ENCODE data around the gene PTK7. TPM values are rescaled to one million over a fixed set of nuclear protein-coding genes. Genes with fewer than 3 reads are reported as not detected.

PTK7 gene
- total and polyA plus RNA-seq, 2 experiments from 2014 or later, result 75.8 to 115 TPM

DNA sequence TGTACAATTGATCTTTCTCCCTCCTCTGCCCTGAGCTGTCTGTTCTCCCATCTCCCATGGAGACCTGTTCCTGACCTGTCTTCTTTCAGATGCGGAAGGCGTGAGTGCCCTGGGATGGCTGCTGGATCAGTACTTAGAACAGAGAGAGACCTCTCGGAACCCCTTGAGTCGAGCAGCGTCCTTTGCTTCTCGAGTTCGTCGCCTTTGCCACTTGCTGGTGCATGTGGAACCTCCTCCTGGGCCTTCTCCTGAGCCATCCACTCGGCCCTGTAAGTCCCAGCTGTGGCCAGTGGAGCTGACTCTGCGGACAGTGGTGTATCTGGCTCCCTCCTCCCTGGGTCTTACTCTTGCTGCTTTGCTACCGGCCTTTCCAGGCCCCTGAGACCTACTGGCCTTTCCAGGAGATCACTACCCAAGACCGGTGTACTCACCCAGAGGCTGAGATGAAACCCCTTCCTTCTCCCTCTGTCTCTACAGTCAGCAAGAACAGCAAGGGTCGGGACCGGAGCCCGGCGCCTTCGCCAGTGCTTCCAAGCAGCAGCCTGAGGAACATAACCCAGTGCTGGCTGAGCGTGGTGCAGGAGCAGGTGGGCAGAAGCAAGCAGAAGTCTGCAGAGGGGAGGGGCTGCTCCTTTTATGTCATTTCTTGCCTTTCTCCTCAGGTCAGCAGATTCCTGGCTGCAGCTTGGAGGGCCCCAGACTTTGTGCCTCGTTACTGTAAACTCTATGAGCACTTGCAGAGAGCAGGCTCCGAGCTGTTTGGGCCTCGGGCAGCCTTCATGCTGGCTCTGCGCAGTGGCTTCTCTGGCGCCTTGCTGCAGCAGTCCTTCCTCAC is 128.4 kb downstream of the PTK7 start:
- no peak overlapping the region for H3K4me3 ChIP-seq
- H3K36me3 ChIP-seq, result peaks cover 5% of the 10 kb centered on the region
- TF ChIP-seq, protein P1, sequence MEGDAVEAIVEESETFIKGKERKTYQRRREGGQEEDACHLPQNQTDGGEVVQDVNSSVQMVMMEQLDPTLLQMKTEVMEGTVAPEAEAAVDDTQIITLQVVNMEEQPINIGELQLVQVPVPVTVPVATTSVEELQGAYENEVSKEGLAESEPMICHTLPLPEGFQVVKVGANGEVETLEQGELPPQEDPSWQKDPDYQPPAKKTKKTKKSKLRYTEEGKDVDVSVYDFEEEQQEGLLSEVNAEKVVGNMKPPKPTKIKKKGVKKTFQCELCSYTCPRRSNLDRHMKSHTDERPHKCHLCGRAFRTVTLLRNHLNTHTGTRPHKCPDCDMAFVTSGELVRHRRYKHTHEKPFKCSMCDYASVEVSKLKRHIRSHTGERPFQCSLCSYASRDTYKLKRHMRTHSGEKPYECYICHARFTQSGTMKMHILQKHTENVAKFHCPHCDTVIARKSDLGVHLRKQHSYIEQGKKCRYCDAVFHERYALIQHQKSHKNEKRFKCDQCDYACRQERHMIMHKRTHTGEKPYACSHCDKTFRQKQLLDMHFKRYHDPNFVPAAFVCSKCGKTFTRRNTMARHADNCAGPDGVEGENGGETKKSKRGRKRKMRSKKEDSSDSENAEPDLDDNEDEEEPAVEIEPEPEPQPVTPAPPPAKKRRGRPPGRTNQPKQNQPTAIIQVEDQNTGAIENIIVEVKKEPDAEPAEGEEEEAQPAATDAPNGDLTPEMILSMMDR (IDR thresholded peaks at IDR 0.05; ENCODE audit: low read depth, low read length), result no peak
- H3K4me1 ChIP-seq (ENCODE audit: low read depth), result no peaks in the 10 kb centered on the region
- no peaks in the 10 kb centered on the region for H3K9me3 ChIP-seq (ENCODE audit: low read depth)
- no peaks in the 10 kb centered on the region for H3K27me3 ChIP-seq
- no peak overlapping the region for H3K27ac ChIP-seq
- DNase-seq (ENCODE audit: low read depth in 1 of 2, low spot score in 1 of 2), result no peak

DNA sequence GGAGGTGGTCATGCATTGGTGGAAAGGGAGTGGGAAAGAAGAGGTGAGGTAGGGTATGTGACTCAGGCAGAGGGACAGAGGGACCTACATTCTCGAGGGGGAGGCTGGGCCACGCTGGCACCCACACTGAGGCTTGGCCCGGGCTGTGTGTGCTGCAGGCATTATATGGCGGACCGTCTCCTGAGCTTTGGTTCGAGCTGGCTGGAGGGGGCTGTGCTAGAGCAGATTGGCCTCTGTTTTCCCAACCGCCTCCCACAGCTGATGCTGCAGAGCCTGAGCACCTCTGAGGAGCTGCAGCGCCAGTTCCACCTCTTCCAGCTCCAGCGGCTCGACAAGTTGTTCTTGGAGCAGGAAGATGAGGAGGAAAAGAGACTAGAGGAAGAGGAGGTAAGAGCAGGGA is 129.7 kb downstream of the PTK7 start:
- H3K27me3 ChIP-seq, result no peaks in the 10 kb centered on the region
- H3K4me3 ChIP-seq, result no peak overlapping the region
- H3K27ac ChIP-seq, result no peak overlapping the region
- TF ChIP-seq, protein P1 (IDR thresholded peaks at IDR 0.05; ENCODE audit: low read depth, low read length), result no peak
- no peaks in the 10 kb centered on the region for H3K4me1 ChIP-seq (ENCODE audit: low read depth)
- DNase-seq (ENCODE audit: low read depth in 1 of 2, low spot score in 1 of 2), result no peak
- no peaks in the 10 kb centered on the region for H3K9me3 ChIP-seq (ENCODE audit: low read depth)
- H3K36me3 ChIP-seq, result peaks cover 3% of the 10 kb centered on the region

DNA sequence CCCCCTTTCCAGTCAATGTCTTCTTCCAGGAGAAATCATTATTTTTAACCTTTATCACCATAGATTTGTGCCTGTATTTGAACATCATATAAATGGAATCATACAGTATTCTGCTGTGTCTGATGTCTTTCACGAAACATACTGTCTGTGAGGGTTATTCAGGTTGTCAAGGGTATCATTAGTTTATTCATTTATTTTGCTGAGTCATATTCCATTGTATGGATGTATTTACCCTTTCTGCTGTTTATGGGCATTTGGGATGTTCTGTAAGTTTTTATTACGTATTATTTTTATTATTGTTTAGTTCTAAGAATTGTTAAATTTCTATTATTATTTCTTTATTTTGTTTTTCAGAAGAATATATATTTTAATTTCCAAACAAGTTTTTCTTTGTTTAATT is 131.2 kb downstream of the PTK7 start:
- H3K9me3 ChIP-seq (ENCODE audit: low read depth), result no peaks in the 10 kb centered on the region
- H3K4me3 ChIP-seq, result no peak overlapping the region
- TF ChIP-seq, protein P1 (IDR thresholded peaks at IDR 0.05; ENCODE audit: low read depth, low read length), result no peak
- H3K27ac ChIP-seq, result no peak overlapping the region
- H3K36me3 ChIP-seq, result peaks cover 3% of the 10 kb centered on the region
- no peaks in the 10 kb centered on the region for H3K4me1 ChIP-seq (ENCODE audit: low read depth)
- no peaks in the 10 kb centered on the region for H3K27me3 ChIP-seq
- no peak for DNase-seq (ENCODE audit: low read depth in 1 of 2, low spot score in 1 of 2)

Other genes with a start within 250 kb of the PTK7 start
- 75.6 and 85.4 TPM in 2 replicates for gene RPL7L1, start 196.7 kb upstream of the PTK7 start, total RNA-seq
- gene RPL7L1, start 196.7 kb upstream of the PTK7 start, polyA plus RNA-seq, result 89.5 and 121 TPM in 2 replicates
- gene PTCRA, start 160.3 kb upstream of the PTK7 start, total RNA-seq, result not detected in 2 replicates
- gene PTCRA, start 160.3 kb upstream of the PTK7 start, polyA plus RNA-seq, result not detected in 2 replicates
- 73.0 and 78.1 TPM in 2 replicates for gene CNPY3, start 146.8 kb upstream of the PTK7 start, total RNA-seq
- gene CNPY3, start 146.8 kb upstream of the PTK7 start, polyA plus RNA-seq, result 70.7 and 89.9 TPM in 2 replicates
- 0.21 and 0.25 TPM in 2 replicates for gene GNMT, start 115.6 kb upstream of the PTK7 start, total RNA-seq
- gene GNMT, start 115.6 kb upstream of the PTK7 start, polyA plus RNA-seq, result 0.21 and 1.3 TPM in 2 replicates
- 40.9 and 52.0 TPM in 2 replicates for gene PEX6, start 97.1 kb upstream of the PTK7 start, total RNA-seq
- 21.3 and 29.7 TPM in 2 replicates for gene PEX6, start 97.1 kb upstream of the PTK7 start, polyA plus RNA-seq
- 58.2 and 70.0 TPM in 2 replicates for gene PPP2R5D, start 91.7 kb upstream of the PTK7 start, total RNA-seq
- 48.8 and 74.4 TPM in 2 replicates for gene PPP2R5D, start 91.7 kb upstream of the PTK7 start, polyA plus RNA-seq
- 98.8 and 125 TPM in 2 replicates for gene MEA1, start 62.4 kb upstream of the PTK7 start, total RNA-seq
- 173 and 227 TPM in 2 replicates for gene MEA1, start 62.4 kb upstream of the PTK7 start, polyA plus RNA-seq
- 264 and 334 TPM in 2 replicates for gene KLHDC3, start 62.1 kb upstream of the PTK7 start, total RNA-seq
- 343 and 472 TPM in 2 replicates for gene KLHDC3, start 62.1 kb upstream of the PTK7 start, polyA plus RNA-seq
- 67.3 and 108 TPM in 2 replicates for gene RRP36, start 54.7 kb upstream of the PTK7 start, total RNA-seq
- 63.8 and 77.1 TPM in 2 replicates for gene RRP36, start 54.7 kb upstream of the PTK7 start, polyA plus RNA-seq
- 43.5 and 65.8 TPM in 2 replicates for gene CUL7, start 22.5 kb upstream of the PTK7 start, total RNA-seq
- gene CUL7, start 22.5 kb upstream of the PTK7 start, polyA plus RNA-seq, result 33.1 and 44.9 TPM in 2 replicates
- gene MRPL2, start 16.9 kb upstream of the PTK7 start, total RNA-seq, result 49.1 and 76.8 TPM in 2 replicates
- 148 and 188 TPM in 2 replicates for gene MRPL2, start 16.9 kb upstream of the PTK7 start, polyA plus RNA-seq
- gene KLC4, start 16.7 kb upstream of the PTK7 start, total RNA-seq, result 44.3 and 57.2 TPM in 2 replicates
- 38.4 and 60.5 TPM in 2 replicates for gene KLC4, start 16.7 kb upstream of the PTK7 start, polyA plus RNA-seq
- gene SRF, start 95.0 kb downstream of the PTK7 start, total RNA-seq, result 72.1 and 76.8 TPM in 2 replicates
- gene SRF, start 95.0 kb downstream of the PTK7 start, polyA plus RNA-seq, result 9.7 and 10.2 TPM in 2 replicates
- gene CUL9, start 105.9 kb downstream of the PTK7 start, total RNA-seq, result 34.8 and 76.0 TPM in 2 replicates
- 29.0 and 44.2 TPM in 2 replicates for gene CUL9, start 105.9 kb downstream of the PTK7 start, polyA plus RNA-seq
- gene DNPH1, start 153.2 kb downstream of the PTK7 start, total RNA-seq, result 111 and 176 TPM in 2 replicates
- gene DNPH1, start 153.2 kb downstream of the PTK7 start, polyA plus RNA-seq, result 138 and 209 TPM in 2 replicates
- 0.60 and 1.0 TPM in 2 replicates for gene TTBK1, start 167.2 kb downstream of the PTK7 start, total RNA-seq
- 0.15 and 0.17 TPM in 2 replicates for gene TTBK1, start 167.2 kb downstream of the PTK7 start, polyA plus RNA-seq
- not detected in 2 replicates for gene SLC22A7, start 221.9 kb downstream of the PTK7 start, total RNA-seq
- gene SLC22A7, start 221.9 kb downstream of the PTK7 start, polyA plus RNA-seq, result 0.51 TPM in 1 of 2 replicates, not detected in the other
- 1.4 and 5.2 TPM in 2 replicates for gene CRIP3, start 232.5 kb downstream of the PTK7 start, total RNA-seq
- gene CRIP3, start 232.5 kb downstream of the PTK7 start, polyA plus RNA-seq, result 3.6 and 3.8 TPM in 2 replicates